Activated CD4-positive, alpha-beta T cell treated with anti-CD3 and anti-CD28 coated beads for 1 hour (primary cell): Measurements from ENCODE around the gene NLRP1.
"Not testable (repeated sequence)": the region's sequence is repeated elsewhere in the genome, so short reads cannot be mapped to it uniquely, and the experiment has no call there.

Experiments used
- DNase-seq: peaks from one replicate; pipeline ENCODE4 v3.0.0-alpha.2; 2020

Gene NLRP1

GRCh38 chr17:5585836-5586521, 1.7 kb upstream of the NLRP1 start:
- no peak for DNase-seq

GRCh38 chr17:5585287-5585794, 1.0 kb upstream of the NLRP1 start:
- no peak for DNase-seq

GRCh38 chr17:5583426-5584382, 605 bp downstream of the NLRP1 start:
- DNase-seq = no peak

- no peak for DNase-seq
Measured at GRCh38 chr17:5582209-5583185, 1.8 kb downstream of the NLRP1 start.

- DNase-seq = no peak
Measured at GRCh38 chr17:5581655-5582054, 2.7 kb downstream of the NLRP1 start.

DNA sequence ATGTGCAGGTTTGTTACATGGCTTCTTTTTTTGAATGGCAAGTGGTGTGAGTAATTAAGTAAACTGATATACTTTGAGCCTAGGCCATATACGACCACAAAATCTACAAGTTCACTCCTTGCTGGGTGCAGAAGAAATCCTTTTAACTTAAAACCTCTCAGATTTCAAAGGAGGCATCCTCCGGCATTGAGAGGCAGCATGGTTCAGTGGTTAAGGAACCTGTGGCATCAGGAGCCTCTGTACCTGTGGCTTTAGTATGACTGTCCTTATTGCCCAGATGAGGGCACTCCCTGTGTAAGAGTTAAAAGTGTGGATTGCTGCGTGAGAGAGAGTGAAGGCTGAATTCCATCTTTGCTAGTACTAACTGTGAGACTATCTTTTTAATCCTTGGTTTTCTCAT, 3.3 kb downstream of the NLRP1 start:
- no peak for DNase-seq

DNA sequence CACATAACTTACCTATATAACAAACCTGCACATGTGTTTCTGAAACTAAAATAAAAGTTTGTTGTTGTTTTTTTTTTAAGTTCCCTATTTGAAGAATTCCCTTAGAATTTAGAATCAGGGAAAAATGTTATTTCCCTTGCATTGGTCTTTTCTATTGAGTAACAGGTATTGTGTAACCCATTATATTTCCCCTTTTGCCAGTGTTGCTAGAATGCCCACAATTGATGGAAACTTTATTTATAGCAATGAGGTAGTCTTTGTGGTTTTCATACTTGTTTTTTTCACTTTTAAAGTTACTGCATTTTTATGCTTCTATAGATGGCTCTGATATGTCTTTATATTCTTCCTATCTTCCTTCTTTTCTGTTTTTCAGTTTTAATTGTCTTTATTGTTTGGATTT, 3.9 kb downstream of the NLRP1 start:
- no peak for DNase-seq

GRCh38 chr17:5578768-5579167, 5.5 kb downstream of the NLRP1 start:
- DNase-seq = not testable (repeated sequence)

GRCh38 chr17:5573017-5573416, 11.3 kb downstream of the NLRP1 start:
- not testable (repeated sequence) for DNase-seq

- no peak for DNase-seq
Measured at GRCh38 chr17:5571281-5571680, 13.0 kb downstream of the NLRP1 start.

DNA sequence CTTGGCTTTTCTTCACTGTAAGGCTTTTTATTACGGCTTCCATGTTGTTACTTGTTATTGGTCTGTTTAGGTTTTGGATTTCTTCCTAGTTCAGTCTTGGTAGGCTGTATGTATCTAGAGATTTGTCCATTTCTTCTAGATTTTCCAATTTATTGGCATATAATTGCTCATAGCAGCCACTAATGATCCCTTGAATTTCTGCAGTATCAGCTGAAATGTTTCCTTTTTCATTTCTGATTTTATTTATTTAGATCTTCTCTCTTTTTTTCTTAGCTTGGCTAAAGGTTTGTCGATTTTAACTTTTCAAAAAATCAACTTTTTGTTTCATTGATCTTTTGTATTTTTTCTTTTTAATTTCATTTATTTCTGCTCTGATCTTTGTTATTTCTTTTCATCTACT, 18.5 kb downstream of the NLRP1 start:
- no peak for DNase-seq

DNA sequence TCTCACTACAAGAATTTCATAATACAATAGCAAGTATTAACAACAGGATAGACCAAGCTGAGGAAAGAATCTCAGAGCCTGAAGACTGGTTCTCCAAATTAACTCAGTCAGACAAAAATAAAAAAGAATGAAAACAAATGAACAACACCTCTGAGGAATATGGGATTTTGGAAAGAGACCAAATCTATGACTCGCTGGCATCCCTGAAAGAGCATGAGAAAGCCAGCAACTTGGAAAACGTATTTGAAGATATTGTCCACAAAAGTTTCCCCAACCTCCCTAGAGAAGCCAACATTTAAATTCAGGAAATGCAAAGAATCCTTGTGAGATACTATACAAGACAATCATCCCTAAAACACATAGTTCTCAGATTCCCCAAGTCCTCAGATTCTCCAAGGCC, 20.9 kb downstream of the NLRP1 start:
- no peak for DNase-seq

DNA sequence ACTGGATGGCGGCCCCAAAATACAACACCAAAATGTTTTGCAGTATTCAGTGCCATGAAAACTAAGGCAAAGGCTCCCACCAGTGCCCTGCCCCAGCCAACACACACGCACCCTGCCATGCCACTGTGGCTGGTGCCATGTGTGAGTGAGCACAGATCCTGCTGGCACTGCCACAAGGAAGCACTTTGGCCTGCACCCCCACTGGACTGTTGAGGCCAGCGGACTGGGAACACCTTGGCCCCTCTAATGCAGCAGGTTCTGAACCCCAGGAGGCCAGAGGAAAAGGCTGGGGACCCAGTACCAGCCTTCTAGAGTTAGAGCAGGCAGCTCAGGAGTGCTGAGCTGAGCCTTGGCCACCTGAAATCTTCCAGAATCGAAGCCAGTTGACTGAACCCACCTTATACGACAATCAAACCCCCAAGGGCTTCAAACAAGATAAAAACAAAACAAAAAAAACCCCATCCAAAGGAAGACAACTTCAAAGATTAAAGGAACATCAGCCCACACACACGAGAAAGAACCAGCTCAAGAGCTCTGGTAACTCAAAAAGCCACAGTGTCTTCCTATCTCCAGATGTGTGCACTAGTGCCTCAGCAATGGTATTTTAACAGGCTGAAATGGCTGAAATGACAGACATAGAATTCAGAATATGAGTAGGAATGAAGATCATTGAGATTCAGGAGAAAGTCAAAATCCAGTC, 21.5 kb downstream of the NLRP1 start:
- DNase-seq = no peak

GRCh38 chr17:5561736-5562571, 22.4 kb downstream of the NLRP1 start:
- no peak for DNase-seq

GRCh38 chr17:5560361-5560988, 23.8 kb downstream of the NLRP1 start:
- DNase-seq = no peak

- no peak for DNase-seq
Measured at GRCh38 chr17:5558815-5559785, 25.2 kb downstream of the NLRP1 start.

DNA sequence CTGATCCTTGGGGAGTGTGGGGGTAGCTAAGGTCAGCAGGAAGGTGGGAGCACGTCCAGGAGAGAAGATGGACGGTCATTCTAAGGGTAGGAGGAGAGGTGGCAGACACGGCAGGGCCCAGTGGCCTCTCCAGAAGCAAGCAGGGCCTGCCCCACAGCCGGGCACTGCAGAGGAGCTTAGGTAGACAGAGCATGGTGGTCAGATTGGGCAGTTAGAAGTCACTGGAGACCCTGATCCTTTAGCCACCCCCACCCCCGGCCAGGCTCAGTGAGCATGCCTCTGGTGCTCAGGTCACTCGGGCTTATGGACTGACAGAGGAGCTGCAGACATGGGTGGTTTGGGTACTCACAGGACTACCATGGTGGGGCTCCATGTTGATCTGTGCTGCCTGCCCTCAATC, 26.3 kb downstream of the NLRP1 start:
- DNase-seq = no peak

- DNase-seq = no peak
Measured at GRCh38 chr17:5557485-5557884, 26.8 kb downstream of the NLRP1 start.

GRCh38 chr17:5555254-5555653, 29.1 kb downstream of the NLRP1 start:
- no peak for DNase-seq
